Progenitor cell of endocrine pancreas (in vitro differentiated cells): ENCODE measurements around the gene DPEP3. TPM values are rescaled to one million over a fixed set of nuclear protein-coding genes. Genes with fewer than 3 reads are reported as not detected.
"Not testable (repeated sequence)": the region's sequence is repeated elsewhere in the genome, so short reads cannot be mapped to it uniquely, and the experiment has no call there.

Source experiments
- DNase-seq: peaks from one replicate; pipeline ENCODE4 v3.0.0; 2021; ENCODE audit warnings: low spot score; ENCODE audit not compliant: unreplicated experiment
- H3K27ac Mint-ChIP-seq: 2 replicates; pipeline ENCODE4 v1.8.0; 2021; ENCODE audit warnings: mild to moderate bottlenecking, moderate library complexity, mixed read lengths
- H3K27me3 Mint-ChIP-seq: 2 replicates; pipeline ENCODE4 v1.8.0; 2021; ENCODE audit warnings: mixed read lengths
- H3K36me3 Mint-ChIP-seq: 2 replicates; pipeline ENCODE4 v1.8.0; 2022; ENCODE audit warnings: mixed read lengths; ENCODE audit not compliant: insufficient read depth
- H3K4me1 Mint-ChIP-seq: 2 replicates; pipeline ENCODE4 v1.8.0; 2021; ENCODE audit warnings: low read depth, mixed read lengths
- H3K4me3 Mint-ChIP-seq: 2 replicates; pipeline ENCODE4 v1.8.0; 2021; ENCODE audit warnings: low read depth, mild to moderate bottlenecking, moderate library complexity, mixed read lengths
- H3K9me3 Mint-ChIP-seq: 2 replicates; pipeline ENCODE4 v1.8.0; 2021; ENCODE audit warnings: low read depth, mixed read lengths
- CTCF ChIP-seq: fragments of 200-600 bp; sonication (generic); IDR thresholded peaks from one replicate; pipeline ENCODE4 v1.5.0; 2021; ENCODE audit warnings: antibody characterized with exemption, mild to moderate bottlenecking; ENCODE audit not compliant: unreplicated experiment
- total RNA-seq: library from RNA; stranded (reverse); gene quantifications from 2 replicates; pipeline ENCODE4 v1.2.1, GENCODE V29; 2021

Gene DPEP3
- total RNA-seq, 1 donor from 2014 or later = not detected

DNA sequence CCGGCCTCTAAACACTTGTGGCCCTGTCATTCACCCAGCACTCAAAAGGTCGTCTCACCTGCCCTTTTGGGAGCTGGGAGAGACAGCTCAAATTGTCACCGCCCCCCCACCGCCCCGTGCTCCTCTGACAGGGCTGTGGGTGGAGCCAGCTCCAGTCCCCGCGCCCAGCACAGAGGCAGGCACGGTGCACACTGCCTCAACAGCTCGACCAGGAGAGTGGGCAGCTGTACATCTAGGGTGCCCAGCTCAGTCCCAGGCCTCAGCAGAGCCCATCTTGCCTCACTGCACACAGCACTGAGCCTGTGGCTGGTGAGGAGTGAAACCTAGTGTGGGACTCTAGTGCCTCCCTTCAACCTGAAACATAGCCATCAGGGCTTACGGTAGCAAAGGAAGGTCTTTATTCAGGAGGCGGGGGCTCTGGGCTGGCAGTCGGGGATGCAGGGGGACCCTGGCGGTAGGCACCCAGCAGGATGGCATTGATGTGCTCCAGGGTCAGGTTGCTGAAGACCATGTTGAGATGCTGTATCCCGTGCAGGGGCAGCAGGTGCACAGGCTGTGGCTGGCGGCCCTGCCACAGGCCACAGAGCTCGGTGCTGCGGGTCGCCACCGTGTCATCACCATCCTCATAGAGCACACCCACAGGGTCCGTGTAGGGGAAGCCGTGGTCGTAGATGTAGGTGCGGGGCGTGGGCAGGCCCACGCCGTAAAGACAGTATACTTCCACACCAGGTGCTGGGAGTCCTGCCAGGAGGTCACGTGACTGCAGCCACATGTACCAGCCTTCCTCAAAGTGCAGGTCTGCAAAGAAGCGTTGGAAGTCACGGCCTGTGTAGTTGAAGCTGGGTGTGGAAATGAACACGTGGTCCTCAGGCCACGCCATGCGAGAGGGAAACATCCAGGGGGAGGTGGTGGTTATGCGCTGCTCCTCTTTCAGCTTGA is 40.5 kb downstream of the DPEP3 start:
- Mint-ChIP-seq H3K9me3 (no peaks in the 10 kb centered on the region), H3K27ac (no peak overlapping the region), H3K27me3 (peaks cover 3% of the 10 kb centered on the region), H3K36me3 (peaks cover 3% of the 10 kb centered on the region), H3K4me3 (no peak overlapping the region), H3K4me1 (peaks cover 19% of the 10 kb centered on the region)
- DNase-seq = no peak
- no peak for TF ChIP-seq CTCF

GRCh38 chr16:67937713-67938112 is 42.6 kb downstream of the DPEP3 start:
- H3K36me3 Mint-ChIP-seq, DNase-seq, H3K9me3 Mint-ChIP-seq, H3K27ac Mint-ChIP-seq, H3K27me3 Mint-ChIP-seq: not testable (repeated sequence)
- Mint-ChIP-seq H3K4me3 (peak overlapping the region; percentile 96), H3K4me1 (peaks cover 16% of the 10 kb centered on the region)

DNA sequence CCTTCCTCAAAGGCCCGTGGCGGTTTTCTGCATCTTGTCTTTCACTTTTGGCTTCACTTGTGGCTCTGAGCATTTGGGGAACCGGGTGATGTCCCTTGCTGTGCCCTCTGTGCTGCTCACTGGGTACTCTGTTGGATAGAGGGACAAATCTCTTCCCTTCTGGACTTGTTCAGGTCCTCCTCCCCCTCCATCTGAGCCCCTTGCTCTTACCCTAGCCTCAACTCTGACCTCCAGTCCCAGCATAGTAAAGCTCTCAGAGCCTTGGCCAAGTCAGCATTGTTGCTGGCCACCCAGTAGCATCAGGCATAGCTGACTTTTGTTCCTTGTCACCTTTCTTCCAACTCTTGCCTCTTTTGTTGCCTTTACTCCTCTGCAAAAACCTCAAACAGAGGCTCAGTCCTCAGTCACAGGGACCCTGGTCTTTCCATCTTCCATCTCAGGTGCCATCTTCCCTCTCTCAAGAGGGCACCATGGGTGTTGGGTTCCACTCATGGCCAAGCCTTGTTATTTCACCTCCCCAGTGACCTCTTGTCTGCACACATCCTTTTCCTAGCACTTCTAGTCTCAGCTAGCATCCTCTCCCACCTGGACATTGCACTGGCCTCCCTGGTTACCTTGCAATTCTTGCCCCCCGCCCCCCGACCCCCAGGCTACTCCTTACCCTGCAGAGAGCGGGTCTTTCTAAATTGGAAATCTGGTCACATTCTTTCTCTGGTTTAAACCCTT is 43.3 kb downstream of the DPEP3 start:
- Mint-ChIP-seq H3K4me1 (peaks cover 15% of the 10 kb centered on the region), H3K27ac (peak overlapping the region; percentile 99), H3K9me3 (no peaks in the 10 kb centered on the region), H3K36me3 (peaks cover 3% of the 10 kb centered on the region), H3K4me3 (peak overlapping the region; percentile 96), H3K27me3 (peaks cover 3% of the 10 kb centered on the region)
- TF ChIP-seq CTCF = no peak
- DNase-seq = no peak

GRCh38 chr16:67936124-67936879 is 44.0 kb downstream of the DPEP3 start, which contains the start of gene PSMB10:
TSS of gene PSMB10 (minus strand) at chr16:67936850. CDS start at chr16:67936749, 101 bp downstream.
- Mint-ChIP-seq H3K36me3 (peaks cover 3% of the 10 kb centered on the region), H3K4me3 (peak within 1 kb of the TSS; percentile 96), H3K4me1 (peaks cover 15% of the 10 kb centered on the region), H3K9me3 (no peaks in the 10 kb centered on the region), H3K27me3 (peaks cover 3% of the 10 kb centered on the region), H3K27ac (peak within 1 kb of the TSS; percentile 99)
- DNase-seq = no peak
- no peak for TF ChIP-seq CTCF

GRCh38 chr16:67935402-67936123 is 44.7 kb downstream of the DPEP3 start:
- DNase-seq = peak; percentile 89
- no peaks in the 10 kb centered on the region for H3K9me3 Mint-ChIP-seq
- H3K4me3 Mint-ChIP-seq = peak overlapping the region; percentile 96
- H3K27ac Mint-ChIP-seq = peak overlapping the region; percentile 99
- H3K27me3 Mint-ChIP-seq = peaks cover 3% of the 10 kb centered on the region
- TF ChIP-seq CTCF = no peak
- peaks cover 3% of the 10 kb centered on the region for H3K36me3 Mint-ChIP-seq
- peaks cover 15% of the 10 kb centered on the region for H3K4me1 Mint-ChIP-seq
